Neutrophil (primary cell): ENCODE data around the gene ZBED5.
A peak's percentile ranks its signal among the peaks of the same experiment; 100 is the strongest.

Experiments
- H3K27ac ChIP-seq: fragments of 200-600 bp; sonication (generic); 2 replicates; pipeline ENCODE4 v1.5.1; 2016; ENCODE audit warnings: mild to moderate bottlenecking, moderate library complexity
- H3K27me3 ChIP-seq: fragments of 200-600 bp; sonication (generic); 2 replicates; pipeline ENCODE4 v1.6.0; 2016; ENCODE audit warnings: mild to moderate bottlenecking
- H3K36me3 ChIP-seq: fragments of 200-600 bp; sonication (generic); 2 replicates; pipeline ENCODE4 v1.5.1; 2017
- H3K4me1 ChIP-seq, 2 experiments: fragments of 200-600 bp in 1 of 2; sonication (generic) in 1 of 2; 1 replicate in 1 of 2; 2 replicates in 1 of 2; pipeline versions ENCODE4 v1.5.1 to v1.6.1; 2013 to 2016; ENCODE audit warnings: low read depth in 1 of 2, low read length in 1 of 2, mild to moderate bottlenecking in 1 of 2, moderate library complexity in 1 of 2; ENCODE audit not compliant: control insufficient read depth in 1 of 2, insufficient read depth in 1 of 2
- H3K4me3 ChIP-seq, 2 experiments: fragments of 200-600 bp in 1 of 2; sonication (generic) in 1 of 2; 1 replicate in 1 of 2; 2 replicates in 1 of 2; pipeline ENCODE4 v1.5.1; 2013 to 2016; ENCODE audit warnings: low read depth in 1 of 2, low read length in 1 of 2, mild to moderate bottlenecking in 1 of 2, moderate library complexity in 1 of 2
- H3K9me3 ChIP-seq: fragments of 200-600 bp; sonication (generic); 2 replicates; pipeline ENCODE4 v1.5.1; 2016
- CTCF ChIP-seq: fragments of 200-600 bp; sonication (generic); IDR thresholded peaks from 2 replicates; pipeline ENCODE4 v1.5.1; 2016; ENCODE audit warnings: antibody characterized with exemption

ZBED5 gene

GRCh38 chr11:10861799-10862198 is 3.9 kb upstream of the ZBED5 start:
- H3K9me3 ChIP-seq: no peaks in the 10 kb centered on the region
- H3K27ac ChIP-seq: no peak overlapping the region
- H3K4me3 ChIP-seq: no peak overlapping the region
- no peak for TF ChIP-seq CTCF
- peaks cover 29 to 30% of the 10 kb centered on the region in 2 experiments for H3K4me1 ChIP-seq
- no peaks in the 10 kb centered on the region for H3K36me3 ChIP-seq
- H3K27me3 ChIP-seq: no peaks in the 10 kb centered on the region

- Histone ChIP-seq H3K27me3 (no peaks in the 10 kb centered on the region), H3K4me1 (peaks cover 36 to 38% of the 10 kb centered on the region in 2 experiments), H3K9me3 (no peaks in the 10 kb centered on the region), H3K27ac (no peak overlapping the region), H3K4me3 (no peak overlapping the region), H3K36me3 (no peaks in the 10 kb centered on the region)
- TF ChIP-seq CTCF: no peak
Measured at GRCh38 chr11:10861047-10861446, 3.2 kb upstream of the ZBED5 start.

- Histone ChIP-seq H3K9me3 (no peaks in the 10 kb centered on the region), H3K4me1 (peaks cover 38 to 40% of the 10 kb centered on the region in 2 experiments), H3K27me3 (no peaks in the 10 kb centered on the region), H3K4me3 (peak overlapping the region; percentile 83 to 87), H3K27ac (peak overlapping the region; percentile 87), H3K36me3 (peaks cover 23% of the 10 kb centered on the region)
- no peak for TF ChIP-seq CTCF
Measured at GRCh38 chr11:10858439-10859325, 829 bp upstream of the ZBED5 start.

GRCh38 chr11:10857459-10857708 is 469 bp downstream of the ZBED5 start:
- Histone ChIP-seq H3K27me3 (no peaks in the 10 kb centered on the region), H3K4me3 (peak overlapping the region; percentile 83 to 87), H3K36me3 (peaks cover 35% of the 10 kb centered on the region), H3K4me1 (peaks cover 30% of the 10 kb centered on the region in 2 experiments), H3K9me3 (no peaks in the 10 kb centered on the region), H3K27ac (peak overlapping the region; percentile 87)
- no peak for TF ChIP-seq CTCF

- Histone ChIP-seq H3K9me3 (no peaks in the 10 kb centered on the region), H3K27me3 (no peaks in the 10 kb centered on the region), H3K4me1 (peaks cover 28 to 29% of the 10 kb centered on the region in 2 experiments), H3K36me3 (peaks cover 35% of the 10 kb centered on the region), H3K27ac (peak overlapping the region; percentile 87), H3K4me3 (peak overlapping the region; percentile 83 to 87)
- TF ChIP-seq CTCF: no peak
Measured at GRCh38 chr11:10856689-10857458, 979 bp downstream of the ZBED5 start.
